UCSD-AML1 (cell line): ENCODE measurements around the gene CIDEC.
A peak's percentile ranks its signal among the peaks of the same experiment; 100 is the strongest.
"Not testable (repeated sequence)": the region's sequence is repeated elsewhere in the genome, so short reads cannot be mapped to it uniquely, and the experiment has no call there.

ENCODE experiments used
- DNase-seq: peaks from one replicate; lab custom pipeline; 2025; ENCODE audit not compliant: unreplicated experiment; lab: John Stamatoyannopoulos, UW

Gene CIDEC

GRCh38 chr3:9851383-9851782 is 28.7 kb downstream of the CIDEC start:
- not testable (repeated sequence) for DNase-seq

DNA sequence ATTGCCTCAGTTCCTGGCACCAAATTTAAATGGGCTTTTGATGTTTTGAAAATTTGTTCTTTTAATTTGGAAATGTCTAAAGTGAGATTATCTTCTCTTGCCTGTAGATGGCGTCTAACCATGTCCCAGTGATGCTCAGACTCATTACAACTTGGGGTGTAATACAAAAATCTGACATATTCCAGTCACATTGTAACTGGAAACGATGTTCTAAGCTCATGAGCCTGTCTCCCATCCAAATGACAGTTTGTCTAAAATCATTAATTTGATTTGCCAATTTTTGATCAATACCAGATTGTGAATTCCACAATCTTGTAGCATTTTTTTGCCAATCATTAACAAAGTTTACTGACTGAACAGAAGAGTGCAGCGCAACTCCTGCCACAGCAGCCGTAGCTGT is 31.2 kb downstream of the CIDEC start:
- DNase-seq = not testable (repeated sequence)

DNA sequence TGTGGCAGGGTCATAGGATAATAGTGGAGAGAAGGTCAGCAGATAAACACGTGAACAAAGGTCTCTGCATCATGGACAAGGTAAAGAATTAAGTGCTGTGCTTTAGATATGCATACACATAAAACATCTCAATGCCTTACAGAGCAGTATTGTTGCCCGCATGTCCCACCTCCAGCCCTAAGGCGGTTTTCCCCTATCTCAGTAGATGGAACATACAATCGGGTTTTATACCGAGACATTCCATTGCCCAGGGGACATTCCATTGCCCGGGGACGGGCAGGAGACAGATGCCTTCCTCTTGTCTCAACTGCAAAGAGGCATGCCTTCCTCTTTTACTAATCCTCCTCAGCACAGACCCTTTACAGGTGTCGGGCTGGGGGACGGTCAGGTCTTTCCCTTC is 32.2 kb downstream of the CIDEC start:
- DNase-seq = not testable (repeated sequence)

DNA sequence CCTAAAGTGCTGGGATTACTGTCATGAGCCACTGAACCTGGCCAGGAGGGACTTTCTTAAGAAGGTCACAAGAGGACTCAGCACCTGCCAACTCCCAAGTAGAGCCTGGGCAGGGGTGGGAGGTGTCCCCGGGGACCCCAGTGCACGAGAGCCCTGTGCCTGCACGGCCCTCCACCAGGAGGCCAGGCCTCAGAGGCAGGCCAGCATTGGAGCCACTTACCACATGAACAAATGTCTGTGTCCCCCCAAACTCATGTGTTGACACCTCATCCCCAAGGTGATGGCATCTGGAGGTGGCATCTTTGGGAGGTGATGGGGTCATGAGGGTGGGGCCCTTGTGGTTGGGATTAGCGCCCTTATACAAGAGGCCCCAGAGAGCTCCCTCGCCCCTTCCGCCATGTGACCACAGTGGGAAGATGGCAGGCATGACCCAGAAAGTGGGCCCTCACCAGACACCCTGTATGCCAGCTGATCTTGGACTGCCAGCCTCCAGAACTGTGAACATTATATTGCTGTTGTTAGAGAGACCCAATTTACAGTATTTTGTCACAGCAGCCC is 33.0 kb downstream of the CIDEC start:
- no peak for DNase-seq

GRCh38 chr3:9846231-9846630 is 33.8 kb downstream of the CIDEC start:
- peak; percentile 41 for DNase-seq

DNA sequence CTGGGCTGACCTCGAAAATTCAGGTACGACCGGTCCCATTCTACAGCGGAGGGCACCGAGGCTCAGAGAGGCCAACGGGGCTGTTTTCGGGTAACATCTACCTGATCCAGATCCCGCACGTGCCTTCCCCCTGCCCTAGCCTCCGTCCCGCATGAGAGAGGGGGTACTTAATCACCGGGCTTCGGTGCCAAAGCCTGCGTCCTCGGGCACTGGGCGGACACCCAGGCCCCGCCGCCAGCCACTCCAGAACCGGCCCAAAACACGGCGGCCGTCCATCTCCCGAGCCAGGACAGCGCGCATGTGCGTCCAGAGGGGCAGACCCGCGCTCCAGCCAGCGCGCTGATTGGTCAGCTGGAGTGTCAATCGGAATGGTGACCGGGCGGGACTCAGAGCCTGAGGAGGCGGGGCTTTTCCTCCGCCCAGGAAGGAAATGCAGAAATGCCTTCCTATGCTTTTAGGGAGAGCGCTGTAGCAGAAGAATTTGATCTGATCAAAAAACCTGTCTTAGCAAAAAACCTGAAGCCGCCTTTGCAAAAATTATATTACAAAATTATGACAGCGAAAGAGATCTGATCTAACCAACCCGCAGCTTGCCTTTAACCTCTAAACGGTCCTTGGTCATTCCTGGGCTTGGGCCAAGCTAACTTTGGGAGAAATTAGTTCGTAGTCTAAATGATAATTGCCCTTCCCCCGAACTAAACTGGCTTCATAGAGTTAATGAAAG is 36.2 kb downstream of the CIDEC start, which contains the start of gene RPUSD3:
RPUSD3 (minus strand) TSS at position 294 of the 724 bp plus-strand sequence; CDS start at position 276, 18 bp downstream.
- DNase-seq = peak; percentile 95

DNA sequence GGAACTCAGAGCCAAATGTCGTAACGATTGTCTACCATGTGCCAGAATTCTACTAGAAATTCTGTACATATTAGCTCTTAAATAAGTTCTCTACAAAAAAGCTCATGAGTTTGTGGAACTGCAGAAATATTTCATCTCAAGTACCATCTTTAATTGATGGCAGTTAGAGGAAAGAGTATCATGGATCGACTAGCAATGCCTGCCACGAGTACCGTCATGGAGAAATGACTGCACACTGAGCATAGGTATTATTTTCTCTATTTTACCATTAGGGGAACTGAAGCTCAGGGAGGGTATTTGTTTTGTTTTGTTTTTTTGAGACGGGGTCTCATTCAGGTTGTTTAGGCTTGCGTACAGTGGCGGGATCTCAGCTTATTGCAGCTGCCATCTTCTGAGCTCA is 39.0 kb downstream of the CIDEC start:
- no peak for DNase-seq

- DNase-seq = no peak
Measured at GRCh38 chr3:9838856-9839255, 41.2 kb downstream of the CIDEC start.

GRCh38 chr3:9837701-9838582 is 42.1 kb downstream of the CIDEC start:
- peak; percentile 59 for DNase-seq

- no peak for DNase-seq
Measured at GRCh38 chr3:9834520-9835380, 45.3 kb downstream of the CIDEC start.

DNA sequence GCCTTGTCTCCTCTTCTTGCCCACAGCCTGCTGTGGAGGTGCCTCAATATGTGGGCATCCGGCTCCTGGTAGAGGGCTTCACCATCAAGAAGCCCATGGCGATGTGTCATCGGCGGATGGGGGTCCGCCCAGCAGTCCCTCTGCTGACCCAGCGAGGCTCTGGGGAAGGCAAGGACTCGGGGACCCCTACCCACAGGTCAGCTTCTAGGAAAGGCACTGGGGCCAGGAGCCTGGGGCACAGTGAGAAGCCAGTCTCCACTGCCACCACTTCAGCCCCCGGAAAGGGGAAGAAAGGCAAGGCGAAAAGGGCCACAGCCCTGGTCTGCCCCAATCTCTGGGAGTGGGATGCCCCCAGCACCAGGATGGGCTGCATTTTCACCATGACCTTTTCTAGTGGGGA is 47.0 kb downstream of the CIDEC start:
- no peak for DNase-seq

DNA sequence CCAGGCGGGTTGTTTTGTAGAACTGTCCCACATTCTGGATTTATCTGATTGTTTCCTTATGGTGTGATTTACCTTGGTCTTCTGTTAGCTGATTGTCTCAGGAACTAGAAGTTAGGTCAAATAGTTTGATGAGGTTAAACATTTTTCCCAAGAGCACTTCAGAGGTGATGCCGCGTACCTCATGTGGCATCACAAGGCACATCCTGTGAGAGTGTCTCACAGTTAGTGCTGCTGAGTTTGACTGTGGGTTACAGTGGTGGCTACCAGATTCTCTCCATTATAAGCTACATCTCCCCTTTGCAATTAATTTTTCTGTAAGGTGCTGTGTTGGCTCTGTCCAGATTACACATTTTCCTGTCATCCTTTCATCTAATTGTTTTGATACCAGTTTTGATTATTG is 48.8 kb downstream of the CIDEC start:
- no peak for DNase-seq

GRCh38 chr3:9828801-9829755 is 51.0 kb downstream of the CIDEC start:
- no peak for DNase-seq

GRCh38 chr3:9826815-9827573 is 53.1 kb downstream of the CIDEC start:
- DNase-seq = peak; percentile 28

DNA sequence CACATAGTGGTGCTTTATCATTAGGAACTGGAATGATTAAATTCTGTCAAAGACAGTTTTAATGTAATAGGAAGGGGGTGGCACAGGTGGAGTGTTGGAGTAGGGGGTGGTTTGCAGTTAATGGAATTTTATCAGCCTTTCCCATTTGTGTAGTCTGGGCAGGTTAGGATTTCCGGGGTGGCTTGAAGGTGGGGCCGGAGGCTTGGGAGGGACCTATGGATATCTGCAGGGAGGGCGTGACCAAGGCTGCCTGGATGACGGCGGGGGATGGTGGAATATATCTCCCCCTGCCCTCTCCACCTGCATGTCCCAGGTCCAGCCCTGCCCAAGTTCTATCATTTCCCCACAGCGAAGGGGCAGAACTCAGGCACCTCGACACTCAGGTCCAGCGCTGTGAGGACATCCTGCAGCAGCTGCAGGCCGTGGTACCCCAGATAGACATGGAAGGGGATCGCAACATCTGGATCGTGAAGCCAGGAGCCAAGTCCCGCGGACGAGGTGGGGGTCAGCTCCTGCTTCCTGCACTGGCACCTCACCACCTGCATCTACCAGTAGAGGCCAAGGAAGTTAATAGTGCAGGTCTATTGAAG is 54.5 kb downstream of the CIDEC start:
- no peak for DNase-seq

DNA sequence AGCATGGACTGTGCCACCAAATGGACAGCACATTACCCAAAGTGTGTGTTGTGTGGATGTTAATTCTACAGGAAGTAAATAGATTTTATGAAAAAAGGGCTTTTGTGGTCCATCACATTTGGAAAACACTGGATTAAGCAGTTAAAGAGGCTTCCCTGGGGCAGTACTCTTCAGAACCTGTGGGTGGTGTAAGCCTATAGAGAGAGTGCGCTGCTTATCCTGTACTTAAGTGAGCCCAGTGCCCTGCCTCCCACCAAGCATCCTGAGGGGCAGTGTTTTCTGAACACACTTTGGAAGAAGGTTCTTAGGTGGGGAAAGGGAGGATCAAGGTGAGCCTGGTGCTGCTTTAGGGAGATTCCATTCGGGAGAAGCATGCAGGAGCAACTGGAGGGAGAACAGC is 59.1 kb downstream of the CIDEC start:
- no peak for DNase-seq

- no peak for DNase-seq
Measured at GRCh38 chr3:9820543-9820942, 59.5 kb downstream of the CIDEC start.

DNA sequence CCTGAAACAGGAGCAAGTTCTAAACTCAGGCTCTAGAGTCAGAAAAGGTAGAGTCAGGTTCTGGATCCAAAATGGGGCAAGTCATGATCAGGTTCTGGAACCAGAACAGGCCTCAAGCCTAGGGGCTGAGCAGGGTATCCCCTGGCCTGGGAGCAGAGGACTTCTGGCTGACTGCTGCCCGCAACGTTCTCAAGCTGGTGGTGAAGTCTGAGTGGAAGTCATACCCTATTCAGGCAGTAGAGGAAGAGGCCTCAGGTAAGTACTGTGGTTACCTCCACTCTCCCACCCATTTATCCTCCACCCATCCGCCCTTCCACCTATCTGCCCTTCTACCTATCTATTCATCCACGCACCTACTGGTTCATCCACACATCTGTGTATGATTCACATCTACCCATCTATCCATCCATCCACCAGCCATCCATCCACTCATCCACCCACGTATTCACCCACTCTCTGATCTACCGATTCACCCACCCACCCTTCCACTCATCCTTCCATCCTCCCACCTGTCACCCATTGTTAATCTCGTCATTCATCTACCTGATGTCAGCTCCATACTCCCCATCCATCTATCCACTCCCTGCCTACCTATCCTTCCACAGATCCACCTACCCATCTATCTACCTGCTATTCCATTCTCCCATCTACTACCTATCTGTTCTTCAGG is 61.3 kb downstream of the CIDEC start:
- DNase-seq = no peak
